ENCODE results near the gene FGF22.
A peak's percentile ranks its signal among the peaks of the same experiment; 100 is the strongest.
"Not testable (repeated sequence)": the region's sequence is repeated elsewhere in the genome, so short reads cannot be mapped to it uniquely, and the experiment has no call there.

The FGF22 gene

DNA sequence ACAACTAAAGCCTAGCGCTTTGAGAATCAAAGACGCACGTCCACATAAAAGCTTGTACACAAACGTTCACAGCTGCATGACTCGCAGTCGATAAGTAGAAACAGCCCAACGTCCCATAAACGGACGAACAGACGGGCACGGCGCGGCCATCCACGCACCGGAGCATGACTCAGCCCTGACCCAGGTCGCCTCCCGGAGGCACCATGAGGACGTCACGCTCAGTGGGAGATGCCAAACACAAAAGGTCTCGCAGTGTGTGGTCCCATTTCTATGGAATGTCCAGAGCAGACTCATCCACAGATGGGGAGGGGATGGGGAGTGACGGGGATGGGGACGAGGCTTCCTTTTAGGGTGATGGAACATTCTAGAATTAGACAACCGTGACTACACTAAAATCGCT is 15.7 kb upstream of the FGF22 start:
- no peak overlapping the region for H3K4me3 ChIP-seq (ENCODE audit: low read depth, low read length)
- TF ChIP-seq, protein P1, sequence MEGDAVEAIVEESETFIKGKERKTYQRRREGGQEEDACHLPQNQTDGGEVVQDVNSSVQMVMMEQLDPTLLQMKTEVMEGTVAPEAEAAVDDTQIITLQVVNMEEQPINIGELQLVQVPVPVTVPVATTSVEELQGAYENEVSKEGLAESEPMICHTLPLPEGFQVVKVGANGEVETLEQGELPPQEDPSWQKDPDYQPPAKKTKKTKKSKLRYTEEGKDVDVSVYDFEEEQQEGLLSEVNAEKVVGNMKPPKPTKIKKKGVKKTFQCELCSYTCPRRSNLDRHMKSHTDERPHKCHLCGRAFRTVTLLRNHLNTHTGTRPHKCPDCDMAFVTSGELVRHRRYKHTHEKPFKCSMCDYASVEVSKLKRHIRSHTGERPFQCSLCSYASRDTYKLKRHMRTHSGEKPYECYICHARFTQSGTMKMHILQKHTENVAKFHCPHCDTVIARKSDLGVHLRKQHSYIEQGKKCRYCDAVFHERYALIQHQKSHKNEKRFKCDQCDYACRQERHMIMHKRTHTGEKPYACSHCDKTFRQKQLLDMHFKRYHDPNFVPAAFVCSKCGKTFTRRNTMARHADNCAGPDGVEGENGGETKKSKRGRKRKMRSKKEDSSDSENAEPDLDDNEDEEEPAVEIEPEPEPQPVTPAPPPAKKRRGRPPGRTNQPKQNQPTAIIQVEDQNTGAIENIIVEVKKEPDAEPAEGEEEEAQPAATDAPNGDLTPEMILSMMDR (IDR thresholded peaks at IDR 0.05; ENCODE audit: borderline replicate concordance, insufficient read depth, low read depth, low read length): no peak

DNA sequence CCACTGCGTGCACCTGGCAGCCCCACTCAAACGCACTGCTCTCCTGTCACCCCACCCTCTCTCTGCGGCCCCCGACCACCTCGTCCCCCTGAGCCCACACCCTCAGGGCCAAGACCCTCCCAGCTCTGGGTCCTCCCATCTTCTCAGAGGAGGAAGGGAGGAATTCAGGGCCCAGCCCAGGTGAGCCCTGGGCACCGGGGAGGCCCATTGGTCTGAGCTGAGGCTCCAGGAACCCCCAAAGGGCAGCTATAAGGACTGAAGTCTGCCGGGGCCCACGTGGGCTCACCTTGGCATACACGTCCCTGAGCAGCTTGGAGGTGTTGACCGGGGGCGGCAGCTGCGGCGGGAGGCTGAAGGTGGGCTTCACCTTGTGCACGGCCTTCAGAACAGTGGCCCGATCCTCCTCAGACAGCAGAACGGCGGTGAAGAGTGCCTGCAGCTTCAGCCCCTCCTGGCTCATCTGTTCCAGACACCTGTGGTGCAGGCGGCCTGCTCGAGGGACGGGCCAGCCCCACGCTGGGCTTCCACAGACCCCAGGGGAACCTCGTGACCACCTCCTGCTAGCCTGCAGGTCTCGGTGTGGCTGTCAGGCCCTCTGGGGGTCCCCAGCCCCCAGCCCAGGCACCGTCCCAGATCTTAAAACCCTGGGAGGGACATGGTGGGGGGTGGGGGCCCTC is 15.1 kb upstream of the FGF22 start:
- TF ChIP-seq, protein P1 (IDR thresholded peaks at IDR 0.05; ENCODE audit: borderline replicate concordance, insufficient read depth, low read depth, low read length): no peak
- no peak overlapping the region for H3K4me3 ChIP-seq (ENCODE audit: low read depth, low read length)

DNA sequence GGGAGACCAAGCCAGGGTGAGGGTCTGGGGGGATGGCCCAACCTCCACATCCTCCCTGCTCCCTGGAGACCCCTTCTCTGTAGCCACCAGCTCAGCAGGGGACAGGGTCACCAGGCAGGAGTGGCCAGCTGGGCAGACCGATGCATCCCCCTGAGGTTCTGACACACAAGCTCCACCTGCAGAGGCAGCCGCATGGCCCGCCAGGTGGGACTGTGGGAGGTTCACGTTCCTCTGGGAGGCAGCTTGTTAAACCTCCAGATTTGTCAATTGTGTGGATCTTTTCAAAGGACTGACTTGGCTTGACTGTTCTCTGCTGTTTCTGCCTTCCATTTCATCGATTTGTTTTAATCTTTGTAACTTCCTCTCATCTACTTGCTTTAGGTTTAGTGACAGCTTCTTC is 14.4 kb upstream of the FGF22 start:
- TF ChIP-seq, protein P1 (IDR thresholded peaks at IDR 0.05; ENCODE audit: borderline replicate concordance, insufficient read depth, low read depth, low read length): no peak
- H3K4me3 ChIP-seq (ENCODE audit: low read depth, low read length): no peak overlapping the region

DNA sequence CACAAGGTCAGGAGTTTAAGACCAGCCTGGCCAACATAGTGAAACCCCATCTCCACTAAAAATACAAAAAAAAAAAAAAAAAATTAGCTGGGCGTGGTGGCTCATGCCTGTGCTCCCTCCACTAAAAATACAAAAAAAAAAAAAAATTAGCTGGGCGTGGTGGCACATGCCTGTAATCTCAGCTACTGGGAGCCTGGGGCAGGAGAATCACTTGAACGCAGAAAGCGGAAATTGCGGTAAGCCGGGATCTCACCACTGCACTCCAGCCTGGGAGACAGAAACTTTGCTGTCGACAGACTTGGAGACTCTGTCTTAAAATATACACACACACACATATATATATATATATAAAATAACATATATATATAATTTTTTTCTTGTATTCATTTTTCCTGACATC is 13.1 kb upstream of the FGF22 start:
- not testable (repeated sequence) for H3K4me3 ChIP-seq (ENCODE audit: low read depth, low read length)

DNA sequence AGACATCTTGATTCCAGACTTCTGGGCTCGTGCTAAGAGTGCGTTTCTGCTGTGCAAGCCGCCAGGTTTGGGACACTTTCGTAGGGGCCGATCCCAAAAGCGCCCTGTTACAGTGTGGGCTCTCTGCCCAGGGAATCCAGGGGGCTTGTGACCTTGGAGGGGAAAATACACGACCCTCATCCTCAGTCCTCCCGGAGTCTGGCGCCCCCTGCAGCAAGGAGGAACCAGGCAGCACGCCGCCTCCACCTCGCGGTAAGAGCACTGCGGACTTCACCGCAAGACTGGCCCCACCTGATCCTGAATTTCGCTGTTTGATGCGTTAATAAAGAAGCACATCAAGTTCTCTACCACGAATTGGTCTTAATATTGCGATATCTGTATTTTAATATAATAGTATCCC is 11.5 kb upstream of the FGF22 start:
- TF ChIP-seq, protein P1 (IDR thresholded peaks at IDR 0.05; ENCODE audit: borderline replicate concordance, insufficient read depth, low read depth, low read length): peak; percentile 32; the same call in 1 of the 2 replicates
- no peak overlapping the region for H3K4me3 ChIP-seq (ENCODE audit: low read depth, low read length)

DNA sequence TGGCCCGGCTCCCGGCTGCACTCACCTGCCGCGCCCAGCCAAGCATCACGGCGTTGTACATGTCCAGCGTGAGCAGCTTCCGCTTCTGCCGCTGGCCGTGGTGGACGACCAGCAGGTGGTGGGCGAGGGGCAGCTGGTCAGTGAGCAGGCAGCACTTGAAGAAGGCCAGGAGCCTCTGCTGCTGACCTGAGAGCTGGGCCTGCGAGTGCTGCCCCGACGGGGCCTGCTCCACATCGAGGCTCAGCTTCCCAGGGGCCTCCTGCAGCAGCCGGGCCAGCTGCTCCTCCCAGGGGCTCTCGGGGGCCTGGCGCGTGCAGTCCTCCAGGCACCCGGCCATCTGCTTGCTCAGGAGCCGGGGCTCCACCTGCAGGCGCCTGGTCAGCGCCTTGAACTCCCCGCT is 10.2 kb upstream of the FGF22 start:
- not testable (repeated sequence) for H3K4me3 ChIP-seq (ENCODE audit: low read depth, low read length)

DNA sequence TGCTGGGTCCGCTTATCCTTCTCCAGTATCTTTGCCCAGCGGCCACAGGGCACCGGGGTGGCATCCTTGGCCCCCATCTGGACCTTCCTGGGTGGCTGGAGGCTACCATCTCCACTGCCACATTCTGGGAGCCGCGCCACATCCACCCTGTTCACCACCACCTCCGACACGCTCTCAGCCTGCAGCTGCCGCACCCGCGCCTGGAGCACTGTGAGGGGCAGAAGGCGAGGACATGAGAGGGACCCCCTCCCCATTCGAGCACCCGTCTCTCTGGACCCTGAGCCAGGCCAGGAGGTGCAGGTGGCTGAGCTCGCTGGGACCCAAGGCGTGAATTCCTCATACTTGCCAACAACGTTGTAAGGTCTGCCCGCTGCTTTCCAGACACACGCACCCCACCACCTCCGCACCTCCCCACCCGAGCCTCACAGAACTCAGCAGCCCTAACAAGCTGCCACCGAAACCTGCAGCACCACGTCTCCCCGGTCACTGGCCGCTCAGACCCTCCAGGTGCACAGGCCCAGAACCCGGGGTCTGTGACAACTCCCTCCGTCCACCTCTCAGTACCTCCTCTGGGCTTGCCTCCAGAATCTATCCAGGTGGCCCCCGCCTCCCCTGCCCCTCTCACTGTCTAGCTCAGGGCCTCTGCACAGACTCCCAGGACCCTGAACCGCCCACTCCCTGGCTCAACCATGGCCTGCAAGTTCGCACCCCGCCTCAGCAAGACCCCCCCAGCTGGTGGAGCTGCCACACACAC is 9.5 kb upstream of the FGF22 start:
- no peak overlapping the region for H3K4me3 ChIP-seq (ENCODE audit: low read depth, low read length)
- TF ChIP-seq, protein P1 (IDR thresholded peaks at IDR 0.05; ENCODE audit: borderline replicate concordance, insufficient read depth, low read depth, low read length): no peak

DNA sequence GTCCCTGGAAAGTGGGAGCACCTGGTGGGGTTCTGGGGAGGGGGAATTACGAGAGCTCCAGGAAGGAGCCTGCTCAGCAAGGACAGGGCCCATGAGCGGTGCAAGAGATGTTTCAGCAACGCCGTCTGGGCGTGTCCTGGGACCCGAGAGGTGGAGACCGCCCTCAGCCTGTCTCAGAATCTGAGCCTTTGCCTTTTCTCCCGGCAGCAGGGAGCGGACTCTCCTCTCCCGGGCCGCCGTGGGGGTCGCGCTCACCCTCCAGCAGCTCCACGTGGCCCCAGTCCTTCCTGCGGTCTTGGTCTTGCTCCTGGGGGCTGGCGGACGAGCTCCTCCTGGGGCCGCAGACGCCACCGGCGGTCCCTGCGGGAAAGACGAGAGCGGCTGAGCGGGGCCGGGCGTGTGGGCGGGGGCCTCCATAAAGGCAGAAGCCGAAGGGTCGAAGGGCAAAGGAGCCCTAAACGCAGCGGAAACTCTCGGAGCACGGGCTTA is 7.1 kb upstream of the FGF22 start:
- peak overlapping the region; percentile 99 for H3K4me3 ChIP-seq (ENCODE audit: low read depth, low read length)

More for the DNA sequence above, 7.1 kb upstream of the FGF22 start:
- TF ChIP-seq, protein P1 (IDR thresholded peaks at IDR 0.05; ENCODE audit: borderline replicate concordance, insufficient read depth, low read depth, low read length): no peak
